ENCODE results near the gene UAP1L1. TPM values are rescaled to one million over a fixed set of nuclear protein-coding genes. Genes with fewer than 3 reads are reported as not detected.

The UAP1L1 gene
- total RNA-seq, 2 experiments from 2014 or later: 6.5 to 6.8 TPM

DNA sequence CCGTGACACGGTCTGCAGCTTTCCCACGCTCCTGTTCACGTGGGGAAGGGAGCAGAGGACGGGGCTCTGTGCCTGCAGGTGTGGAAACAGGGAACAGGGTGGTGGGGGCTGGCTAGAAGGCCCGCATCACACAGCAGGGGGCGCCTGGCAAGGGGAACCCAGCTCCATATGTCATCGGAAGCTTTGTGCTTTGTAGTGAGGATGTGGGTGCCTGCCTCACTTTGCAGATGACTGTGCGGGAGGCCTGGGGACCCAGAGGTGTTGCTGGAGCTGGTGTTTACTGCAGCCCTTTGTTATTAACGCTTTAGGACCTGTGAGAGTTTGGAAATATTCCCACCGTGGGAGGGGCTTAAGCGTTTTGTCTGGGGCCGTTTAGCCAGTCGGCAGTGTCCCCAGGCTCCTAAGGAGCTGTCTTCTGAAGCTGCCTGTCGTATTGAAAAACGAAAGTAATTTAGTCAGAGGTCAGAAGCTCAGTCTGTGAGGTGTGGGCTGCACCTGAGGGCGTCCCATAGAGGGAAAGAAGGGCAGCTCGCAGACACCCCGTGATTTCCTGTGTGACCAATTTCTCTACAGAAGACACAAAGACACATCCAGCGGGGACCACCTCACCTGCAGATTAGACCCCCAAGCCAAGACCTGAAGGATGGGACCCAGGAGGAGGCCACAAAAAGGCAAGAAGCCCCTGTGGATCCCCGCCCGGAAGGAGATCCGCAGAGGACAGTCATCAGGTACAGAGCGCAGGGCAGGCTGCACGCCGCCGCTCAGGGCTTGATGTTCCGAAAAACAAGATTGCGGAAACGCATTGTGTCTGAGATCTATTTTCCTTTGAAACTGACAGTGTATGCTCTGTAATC, 18.6 kb downstream of the UAP1L1 start:
- no peaks in the 10 kb centered on the region for H3K27me3 ChIP-seq (ENCODE audit: control insufficient read depth in 1 of 2, insufficient read depth in 2 of 2, low read length in 2 of 2)
- intact Hi-C loops (cut with DNase I, micrococcal nuclease): loop anchor here (1.0 to 10.0 kb wide), 4 partner anchors 19 to 509 kb away; partner anchors contain the start of genes RNF224 (in 2 of the 2), ARRDC1 (in 1 of the 2) and DPP7 (in 1 of the 2)
- ATAC-seq (ENCODE audit: poor library complexity) (peak; percentile 98), DNase-seq (peak; percentile 78 to 95 (median 85))
- Mint-ChIP-seq H3K36me3 (ENCODE audit: low read depth) (peaks cover 60% of the 10 kb centered on the region), H3K27me3 (no peaks in the 10 kb centered on the region), H3K9me3 (no peaks in the 10 kb centered on the region), H3K4me1 (ENCODE audit: low read depth) (peaks cover 22% of the 10 kb centered on the region), H3K4me3 (peak overlapping the region; percentile 86), H3K27ac (peak overlapping the region; percentile 92)
- H3K36me3 ChIP-seq (ENCODE audit: insufficient read depth, low read length): peaks cover 52% of the 10 kb centered on the region
- H3K4me1 ChIP-seq (ENCODE audit: insufficient read depth, low read length): peaks cover 28% of the 10 kb centered on the region
- TF ChIP-seq, protein P1, sequence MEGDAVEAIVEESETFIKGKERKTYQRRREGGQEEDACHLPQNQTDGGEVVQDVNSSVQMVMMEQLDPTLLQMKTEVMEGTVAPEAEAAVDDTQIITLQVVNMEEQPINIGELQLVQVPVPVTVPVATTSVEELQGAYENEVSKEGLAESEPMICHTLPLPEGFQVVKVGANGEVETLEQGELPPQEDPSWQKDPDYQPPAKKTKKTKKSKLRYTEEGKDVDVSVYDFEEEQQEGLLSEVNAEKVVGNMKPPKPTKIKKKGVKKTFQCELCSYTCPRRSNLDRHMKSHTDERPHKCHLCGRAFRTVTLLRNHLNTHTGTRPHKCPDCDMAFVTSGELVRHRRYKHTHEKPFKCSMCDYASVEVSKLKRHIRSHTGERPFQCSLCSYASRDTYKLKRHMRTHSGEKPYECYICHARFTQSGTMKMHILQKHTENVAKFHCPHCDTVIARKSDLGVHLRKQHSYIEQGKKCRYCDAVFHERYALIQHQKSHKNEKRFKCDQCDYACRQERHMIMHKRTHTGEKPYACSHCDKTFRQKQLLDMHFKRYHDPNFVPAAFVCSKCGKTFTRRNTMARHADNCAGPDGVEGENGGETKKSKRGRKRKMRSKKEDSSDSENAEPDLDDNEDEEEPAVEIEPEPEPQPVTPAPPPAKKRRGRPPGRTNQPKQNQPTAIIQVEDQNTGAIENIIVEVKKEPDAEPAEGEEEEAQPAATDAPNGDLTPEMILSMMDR (IDR thresholded peaks at IDR 0.05): peak; percentile 80
- H3K27ac ChIP-seq (ENCODE audit: low read depth in 1 of 2, low read length in 2 of 2): peak overlapping the region; percentile 59 to 85
- H3K9me3 ChIP-seq (ENCODE audit: control insufficient read depth in 1 of 2, insufficient read depth in 1 of 2, low read length in 2 of 2): no peaks in the 10 kb centered on the region
- ChIA-PET POLR2A (interaction anchor here (0.6 to 2.2 kb wide), 25 partner anchors 9 to 368 kb away, joined by 3 to 89 read pairs (median 5); partner anchors contain the start of genes MAN1B1, NELFB, RABL6 and RNF208), CTCF (interaction anchor here (0.6 to 2.3 kb wide), 16 partner anchors 9 to 141 kb away, joined by 3 to 20 read pairs (median 4); partner anchors contain the start of genes DPP7, MAN1B1, NPDC1 and RNF224)
- peak overlapping the region; percentile 42 for H3K4me3 ChIP-seq (ENCODE audit: low read length)

- Histone ChIP-seq H3K4me1 (ENCODE audit: insufficient read depth, low read length) (peaks cover 28% of the 10 kb centered on the region), H3K9me3 (ENCODE audit: control insufficient read depth in 1 of 2, insufficient read depth in 1 of 2, low read length in 2 of 2) (no peaks in the 10 kb centered on the region), H3K27ac (ENCODE audit: low read depth in 1 of 2, low read length in 2 of 2) (peak overlapping the region; percentile 59 to 85), H3K27me3 (ENCODE audit: control insufficient read depth in 1 of 2, insufficient read depth in 2 of 2, low read length in 2 of 2) (no peaks in the 10 kb centered on the region), H3K4me3 (ENCODE audit: low read length) (peak overlapping the region; percentile 42), H3K36me3 (ENCODE audit: insufficient read depth, low read length) (peaks cover 56% of the 10 kb centered on the region)
- intact Hi-C loops (cut with DNase I, micrococcal nuclease): loop anchor here in 1 of 2 experiments (2.0 to 10.0 kb wide), 2 partner anchors 18 to 508 kb away; partner anchors contain the start of genes ARRDC1 and DPP7
- DNase-seq: peak in 1 of 14 experiments; percentile 32
- ChIA-PET CTCF (interaction anchor here (2.3 kb wide), 1 partner anchor 140 kb away, joined by 16 read pairs; no protein-coding TSS in a partner anchor), POLR2A (interaction anchor here (0.8 to 1.7 kb wide), 5 partner anchors 10 to 104 kb away, joined by 4 to 21 read pairs (median 4); partner anchors contain the start of genes MAN1B1 and TPRN)
- Mint-ChIP-seq H3K36me3 (ENCODE audit: low read depth) (peaks cover 52% of the 10 kb centered on the region), H3K9me3 (no peaks in the 10 kb centered on the region), H3K4me3 (no peak overlapping the region), H3K27me3 (no peaks in the 10 kb centered on the region), H3K27ac (peak overlapping the region; percentile 92), H3K4me1 (ENCODE audit: low read depth) (peaks cover 22% of the 10 kb centered on the region)
- TF ChIP-seq, protein P1 (IDR thresholded peaks at IDR 0.05): no peak
- no peak for ATAC-seq (ENCODE audit: poor library complexity)
Observed at GRCh38 chr9:137096785-137097546, 19.6 kb downstream of the UAP1L1 start.

Data from CD4-positive, alpha-beta T cell (primary cell).